Measurements from ENCODE around the gene LRRC51. TPM values are rescaled to one million over a fixed set of nuclear protein-coding genes. Genes with fewer than 3 reads are reported as not detected.
"Not testable (repeated sequence)": the region's sequence is repeated elsewhere in the genome, so short reads cannot be mapped to it uniquely, and the experiment has no call there.

LRRC51 gene
- total RNA-seq, 1 donor from 2014 or later: 9.2 TPM

GRCh38 chr11:72119198-72119597, 38.5 kb downstream of the LRRC51 start:
- DNase-seq (ENCODE audit: low spot score): no peak
- Mint-ChIP-seq H3K4me1 (ENCODE audit: low read depth) (peaks cover 1% of the 10 kb centered on the region), H3K27me3 (ENCODE audit: low read depth) (peaks cover 2% of the 10 kb centered on the region), H3K4me3 (ENCODE audit: low read depth) (no peak overlapping the region), H3K9me3 (no peaks in the 10 kb centered on the region), H3K36me3 (ENCODE audit: low read depth) (peaks cover under 1% of the 10 kb centered on the region), H3K27ac (no peak overlapping the region)
- intact Hi-C loops (cut with micrococcal nuclease): no loop called here

GRCh38 chr11:72120930-72121329, 40.3 kb downstream of the LRRC51 start:
- H3K27ac Mint-ChIP-seq: no peak overlapping the region

GRCh38 chr11:72122607-72123006, 42.0 kb downstream of the LRRC51 start:
- DNase-seq (ENCODE audit: low spot score): no peak
- peaks cover 3% of the 10 kb centered on the region for H3K9me3 Mint-ChIP-seq
- H3K36me3 Mint-ChIP-seq (ENCODE audit: low read depth): peaks cover 2% of the 10 kb centered on the region
- H3K27me3 Mint-ChIP-seq (ENCODE audit: low read depth): peaks cover 2% of the 10 kb centered on the region
- intact Hi-C loops (cut with micrococcal nuclease): no loop called here
- no peak overlapping the region for H3K27ac Mint-ChIP-seq
- peaks cover 1% of the 10 kb centered on the region for H3K4me1 Mint-ChIP-seq (ENCODE audit: low read depth)
- H3K4me3 Mint-ChIP-seq (ENCODE audit: low read depth): no peak overlapping the region

More at GRCh38 chr11:72120930-72121329, 40.3 kb downstream of the LRRC51 start:
- peaks cover 1% of the 10 kb centered on the region for H3K4me1 Mint-ChIP-seq (ENCODE audit: low read depth)
- no peak for DNase-seq (ENCODE audit: low spot score)
- intact Hi-C loops (cut with micrococcal nuclease): no loop called here
- no peaks in the 10 kb centered on the region for H3K9me3 Mint-ChIP-seq
- H3K4me3 Mint-ChIP-seq (ENCODE audit: low read depth): no peak overlapping the region
- H3K27me3 Mint-ChIP-seq (ENCODE audit: low read depth): peaks cover 2% of the 10 kb centered on the region
- H3K36me3 Mint-ChIP-seq (ENCODE audit: low read depth): peaks cover 2% of the 10 kb centered on the region

- peaks cover 2% of the 10 kb centered on the region for H3K36me3 Mint-ChIP-seq (ENCODE audit: low read depth)
- no peak for DNase-seq (ENCODE audit: low spot score)
- peaks cover 7% of the 10 kb centered on the region for H3K9me3 Mint-ChIP-seq
- intact Hi-C loops (cut with micrococcal nuclease): no loop called here
- peaks cover 1% of the 10 kb centered on the region for H3K4me1 Mint-ChIP-seq (ENCODE audit: low read depth)
- no peak overlapping the region for H3K4me3 Mint-ChIP-seq (ENCODE audit: low read depth)
- no peak overlapping the region for H3K27ac Mint-ChIP-seq
- peaks cover 2% of the 10 kb centered on the region for H3K27me3 Mint-ChIP-seq (ENCODE audit: low read depth)
These were observed 42.5 kb downstream of the LRRC51 start for GRCh38 chr11:72123117-72123653.

GRCh38 chr11:72124046-72124445, 43.4 kb downstream of the LRRC51 start:
- Mint-ChIP-seq H3K4me3 (ENCODE audit: low read depth) (no peak overlapping the region), H3K27me3 (ENCODE audit: low read depth) (peaks cover 6% of the 10 kb centered on the region), H3K27ac (no peak overlapping the region), H3K9me3 (peaks cover 15% of the 10 kb centered on the region), H3K4me1 (ENCODE audit: low read depth) (peaks cover 1% of the 10 kb centered on the region), H3K36me3 (ENCODE audit: low read depth) (peaks cover 8% of the 10 kb centered on the region)
- intact Hi-C loops (cut with micrococcal nuclease): no loop called here
- no peak for DNase-seq (ENCODE audit: low spot score)

- intact Hi-C loops (cut with micrococcal nuclease): no loop called here
- H3K4me3 Mint-ChIP-seq (ENCODE audit: low read depth): no peak overlapping the region
- H3K27me3 Mint-ChIP-seq (ENCODE audit: low read depth): peaks cover 12% of the 10 kb centered on the region
- H3K9me3 Mint-ChIP-seq: peaks cover 20% of the 10 kb centered on the region
- no peak overlapping the region for H3K27ac Mint-ChIP-seq
- no peak for DNase-seq (ENCODE audit: low spot score)
- peaks cover 1% of the 10 kb centered on the region for H3K4me1 Mint-ChIP-seq (ENCODE audit: low read depth)
- peaks cover 11% of the 10 kb centered on the region for H3K36me3 Mint-ChIP-seq (ENCODE audit: low read depth)
These were observed 45.3 kb downstream of the LRRC51 start for GRCh38 chr11:72125956-72126355.

- peaks cover 20% of the 10 kb centered on the region for H3K27me3 Mint-ChIP-seq (ENCODE audit: low read depth)
- DNase-seq (ENCODE audit: low spot score): no peak
- H3K9me3 Mint-ChIP-seq: peaks cover 20% of the 10 kb centered on the region
- H3K4me1 Mint-ChIP-seq (ENCODE audit: low read depth): peaks cover 1% of the 10 kb centered on the region
- no peak overlapping the region for H3K27ac Mint-ChIP-seq
- peaks cover 11% of the 10 kb centered on the region for H3K36me3 Mint-ChIP-seq (ENCODE audit: low read depth)
- intact Hi-C loops (cut with micrococcal nuclease): no loop called here
- H3K4me3 Mint-ChIP-seq (ENCODE audit: low read depth): no peak overlapping the region
These were observed 47.3 kb downstream of the LRRC51 start for GRCh38 chr11:72127923-72128322.

GRCh38 chr11:72129381-72129780, 48.7 kb downstream of the LRRC51 start:
- H3K4me3 Mint-ChIP-seq (ENCODE audit: low read depth): no peak overlapping the region
- DNase-seq (ENCODE audit: low spot score): no peak
- H3K36me3 Mint-ChIP-seq (ENCODE audit: low read depth): peaks cover 9% of the 10 kb centered on the region
- intact Hi-C loops (cut with micrococcal nuclease): no loop called here
- no peak overlapping the region for H3K27ac Mint-ChIP-seq
- peaks cover 20% of the 10 kb centered on the region for H3K9me3 Mint-ChIP-seq
- no peaks in the 10 kb centered on the region for H3K4me1 Mint-ChIP-seq (ENCODE audit: low read depth)
- H3K27me3 Mint-ChIP-seq (ENCODE audit: low read depth): peaks cover 25% of the 10 kb centered on the region

GRCh38 chr11:72132646-72133045, 52.0 kb downstream of the LRRC51 start:
- H3K4me1 Mint-ChIP-seq (ENCODE audit: low read depth): peaks cover 8% of the 10 kb centered on the region
- peaks cover 25% of the 10 kb centered on the region for H3K27me3 Mint-ChIP-seq (ENCODE audit: low read depth)
- no peak for DNase-seq (ENCODE audit: low spot score)
- no peak overlapping the region for H3K27ac Mint-ChIP-seq
- peaks cover 17% of the 10 kb centered on the region for H3K36me3 Mint-ChIP-seq (ENCODE audit: low read depth)
- intact Hi-C loops (cut with micrococcal nuclease): no loop called here
- H3K4me3 Mint-ChIP-seq (ENCODE audit: low read depth): no peak overlapping the region
- peaks cover 29% of the 10 kb centered on the region for H3K9me3 Mint-ChIP-seq

- peaks cover 10% of the 10 kb centered on the region for H3K36me3 Mint-ChIP-seq (ENCODE audit: low read depth)
- H3K4me3 Mint-ChIP-seq (ENCODE audit: low read depth); DNase-seq (ENCODE audit: low spot score); intact Hi-C loops (cut with micrococcal nuclease): not testable (repeated sequence)
- peak within 1 kb of the TSS; percentile 81 for H3K27ac Mint-ChIP-seq
- peaks cover 15% of the 10 kb centered on the region for H3K9me3 Mint-ChIP-seq
- peaks cover 15% of the 10 kb centered on the region for H3K27me3 Mint-ChIP-seq (ENCODE audit: low read depth)
- peaks cover 13% of the 10 kb centered on the region for H3K4me1 Mint-ChIP-seq (ENCODE audit: low read depth)
These were observed 54.8 kb downstream of the LRRC51 start, which contains the start of gene FOLR3 for GRCh38 chr11:72135473-72135872. Gene FOLR3 (plus strand): TSS chr11:72135725. CDS start chr11:72135953, 228 bp downstream.

GRCh38 chr11:72135891-72136683, 55.4 kb downstream of the LRRC51 start:
- H3K4me1 Mint-ChIP-seq (ENCODE audit: low read depth): peaks cover 19% of the 10 kb centered on the region
- peaks cover 15% of the 10 kb centered on the region for H3K27me3 Mint-ChIP-seq (ENCODE audit: low read depth)
- H3K27ac Mint-ChIP-seq: peak overlapping the region; percentile 81
- H3K36me3 Mint-ChIP-seq (ENCODE audit: low read depth): peaks cover 10% of the 10 kb centered on the region
- H3K9me3 Mint-ChIP-seq: peaks cover 15% of the 10 kb centered on the region
- no peak overlapping the region for H3K4me3 Mint-ChIP-seq (ENCODE audit: low read depth)
- intact Hi-C loops (cut with micrococcal nuclease): no loop called here
- no peak for DNase-seq (ENCODE audit: low spot score)

GRCh38 chr11:72136684-72137262, 56.1 kb downstream of the LRRC51 start:
- intact Hi-C loops (cut with micrococcal nuclease): no loop called here
- no peak overlapping the region for H3K4me3 Mint-ChIP-seq (ENCODE audit: low read depth)
- no peak for DNase-seq (ENCODE audit: low spot score)
- peaks cover 10% of the 10 kb centered on the region for H3K36me3 Mint-ChIP-seq (ENCODE audit: low read depth)
- H3K27me3 Mint-ChIP-seq (ENCODE audit: low read depth): peaks cover 12% of the 10 kb centered on the region
- H3K27ac Mint-ChIP-seq: peak overlapping the region; percentile 81
- H3K9me3 Mint-ChIP-seq: peaks cover 15% of the 10 kb centered on the region
- peaks cover 26% of the 10 kb centered on the region for H3K4me1 Mint-ChIP-seq (ENCODE audit: low read depth)

- Mint-ChIP-seq H3K4me1 (ENCODE audit: low read depth) (peaks cover 36% of the 10 kb centered on the region), H3K27ac (no peak overlapping the region), H3K36me3 (ENCODE audit: low read depth) (peaks cover 10% of the 10 kb centered on the region), H3K27me3 (ENCODE audit: low read depth) (no peaks in the 10 kb centered on the region), H3K9me3 (peaks cover 15% of the 10 kb centered on the region), H3K4me3 (ENCODE audit: low read depth) (no peak overlapping the region)
- no peak for DNase-seq (ENCODE audit: low spot score)
- intact Hi-C loops (cut with micrococcal nuclease): no loop called here
These were observed 58.3 kb downstream of the LRRC51 start for GRCh38 chr11:72138821-72139390.

Data from activated T-helper 2 cell treated with anti-CD3 and anti-CD28 coated beads, Interferon-gamma antibody, Interleukin-2, Interleukin-4, amounts not matched to agents 10 μg/mL and 5 μg/mL and 100 μg/mL, durations not matched to agents 14 hours and 24 hours and 36 hours (primary cell).